GM12874 (cell line): ENCODE measurements around the gene SEMA5A.

Experiments
- TF ChIP-seq, protein P1 (sequence below): IDR thresholded peaks from 2 replicates; pipeline ENCODE4 v1.5.1; 2011; ENCODE audit warnings: low read depth, mild to moderate bottlenecking, control low read depth, low read length, moderate library complexity; ENCODE audit not compliant: insufficient read depth

The SEMA5A gene

DNA sequence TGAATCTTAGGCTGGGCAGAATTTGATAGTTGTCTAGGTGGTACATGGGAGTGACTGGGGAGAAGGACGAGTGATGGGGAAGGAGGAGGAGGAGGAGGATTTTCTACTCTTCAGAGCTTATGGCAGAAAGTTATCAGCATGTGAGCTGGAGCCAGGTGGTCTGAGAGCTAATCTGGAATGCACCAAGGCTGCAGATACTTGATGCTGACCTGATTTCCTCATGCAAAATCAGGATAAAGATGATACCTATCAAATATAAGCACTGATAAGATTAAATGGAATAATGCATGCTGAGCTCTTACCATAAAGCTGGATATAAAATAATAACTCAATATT, 250.4 kb downstream of the SEMA5A start:
- TF ChIP-seq, protein P1, sequence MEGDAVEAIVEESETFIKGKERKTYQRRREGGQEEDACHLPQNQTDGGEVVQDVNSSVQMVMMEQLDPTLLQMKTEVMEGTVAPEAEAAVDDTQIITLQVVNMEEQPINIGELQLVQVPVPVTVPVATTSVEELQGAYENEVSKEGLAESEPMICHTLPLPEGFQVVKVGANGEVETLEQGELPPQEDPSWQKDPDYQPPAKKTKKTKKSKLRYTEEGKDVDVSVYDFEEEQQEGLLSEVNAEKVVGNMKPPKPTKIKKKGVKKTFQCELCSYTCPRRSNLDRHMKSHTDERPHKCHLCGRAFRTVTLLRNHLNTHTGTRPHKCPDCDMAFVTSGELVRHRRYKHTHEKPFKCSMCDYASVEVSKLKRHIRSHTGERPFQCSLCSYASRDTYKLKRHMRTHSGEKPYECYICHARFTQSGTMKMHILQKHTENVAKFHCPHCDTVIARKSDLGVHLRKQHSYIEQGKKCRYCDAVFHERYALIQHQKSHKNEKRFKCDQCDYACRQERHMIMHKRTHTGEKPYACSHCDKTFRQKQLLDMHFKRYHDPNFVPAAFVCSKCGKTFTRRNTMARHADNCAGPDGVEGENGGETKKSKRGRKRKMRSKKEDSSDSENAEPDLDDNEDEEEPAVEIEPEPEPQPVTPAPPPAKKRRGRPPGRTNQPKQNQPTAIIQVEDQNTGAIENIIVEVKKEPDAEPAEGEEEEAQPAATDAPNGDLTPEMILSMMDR, result no peak

- TF ChIP-seq, protein P1, result no peak
Measured at GRCh38 chr5:9294793-9295465, 250.9 kb downstream of the SEMA5A start.

DNA sequence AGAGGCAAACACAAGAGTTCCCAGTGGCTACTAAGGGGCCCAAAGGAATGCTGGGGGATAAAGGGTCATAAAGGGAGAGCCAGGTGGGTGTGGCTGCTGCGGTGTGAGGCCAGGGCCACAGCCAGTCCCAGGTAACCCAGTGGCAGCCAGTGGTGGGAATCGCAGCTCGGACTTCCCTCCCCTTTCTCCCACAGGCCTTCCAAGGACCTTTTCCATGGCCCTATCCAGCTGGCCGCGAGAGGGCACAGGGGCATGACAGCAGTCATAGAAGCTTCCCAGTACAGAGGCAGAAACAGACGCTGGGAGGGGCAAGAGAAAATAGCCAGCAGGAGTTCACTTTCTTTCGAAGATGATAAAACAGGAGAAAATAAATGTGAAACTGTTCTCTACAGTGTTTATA, 257.6 kb downstream of the SEMA5A start:
- TF ChIP-seq, protein P1, result no peak

DNA sequence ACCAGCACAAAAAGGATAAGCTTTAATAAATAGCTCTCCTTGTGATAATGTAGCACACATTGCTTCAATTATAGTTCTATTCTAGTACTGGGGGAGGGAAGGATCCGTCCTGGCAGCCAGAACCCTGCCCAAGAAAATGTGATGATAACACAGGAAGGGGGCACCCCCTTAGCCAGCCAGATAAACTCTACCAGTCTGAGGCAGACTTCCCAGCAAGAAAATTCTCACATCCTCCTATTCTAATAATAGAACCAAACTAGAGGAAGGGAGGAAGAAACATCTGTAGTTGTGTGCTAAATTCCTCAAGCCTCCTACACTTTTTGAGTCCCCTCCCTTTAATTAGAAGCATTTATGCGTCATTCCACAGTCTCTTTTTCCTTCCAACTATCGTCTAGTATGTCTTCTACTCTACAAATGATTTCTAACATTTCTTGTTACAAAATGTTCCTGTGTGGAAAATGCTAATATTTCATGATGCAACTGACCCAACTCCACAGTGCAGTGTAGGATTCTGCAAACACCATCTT, 261.0 kb downstream of the SEMA5A start:
- TF ChIP-seq, protein P1, result no peak

GRCh38 chr5:9284272-9284671, 261.6 kb downstream of the SEMA5A start:
- TF ChIP-seq, protein P1, result no peak

GRCh38 chr5:9283473-9283872, 262.4 kb downstream of the SEMA5A start:
- TF ChIP-seq, protein P1, result no peak

GRCh38 chr5:9283021-9283420, 262.9 kb downstream of the SEMA5A start:
- TF ChIP-seq, protein P1, result no peak
